ENCODE measurements around the gene TIAM2.

Gene TIAM2

GRCh38 chr6:155026022-155026705 is 31.0 kb downstream of the TIAM2 start:
- Histone ChIP-seq H3K27ac (ENCODE audit: low read depth, low read length, poor library complexity, severe bottlenecking) (no peak overlapping the region), H4K20me1 (ENCODE audit: insufficient read depth, low read length) (no peaks in the 10 kb centered on the region), H3K4me3 (ENCODE audit: low read depth, low read length, poor library complexity, severe bottlenecking) (no peak overlapping the region), H3K27me3 (ENCODE audit: insufficient read depth, low read length) (no peaks in the 10 kb centered on the region), H3K9me3 (ENCODE audit: low read length) (no peaks in the 10 kb centered on the region), H3K4me1 (ENCODE audit: insufficient read depth, low read length, severe bottlenecking) (no peaks in the 10 kb centered on the region), H3K4me2 (ENCODE audit: low read length) (no peak overlapping the region), H3F3A (ENCODE audit: insufficient read depth, low read length) (no peaks in the 10 kb centered on the region), H3K9me2 (ENCODE audit: low read depth, low read length) (no peaks in the 10 kb centered on the region), H2AFZ (ENCODE audit: low read length) (no peak overlapping the region), H3K79me2 (ENCODE audit: insufficient read depth, low read length) (no peaks in the 10 kb centered on the region), H3K9ac (ENCODE audit: low read length) (no peak overlapping the region), H3K36me3 (ENCODE audit: insufficient read depth, low read length) (no peaks in the 10 kb centered on the region)
- TF ChIP-seq EZH2 (IDR thresholded peaks at IDR 0.05; ENCODE audit: borderline replicate concordance, low read length) (no peak), CTCF (IDR thresholded peaks at IDR 0.05; ENCODE audit: low read length) (no peak)

DNA sequence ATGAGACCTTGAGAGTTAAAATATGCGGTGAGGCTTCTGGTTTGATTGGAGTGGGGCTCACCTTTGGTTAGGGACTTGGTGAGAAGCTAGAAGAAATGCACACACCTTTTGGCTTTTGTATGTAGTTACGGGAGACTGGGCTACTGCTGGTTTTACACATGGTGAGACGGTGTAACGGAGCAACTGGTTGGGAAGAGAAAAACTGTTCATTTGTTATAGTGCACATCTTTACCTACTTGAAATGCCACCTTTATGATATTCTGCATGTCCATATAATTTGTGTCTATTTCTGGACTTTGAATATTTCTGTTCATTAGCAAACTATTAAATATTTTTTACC is 31.6 kb downstream of the TIAM2 start:
- Histone ChIP-seq H3K27me3 (ENCODE audit: insufficient read depth, low read length) (no peaks in the 10 kb centered on the region), H3K27ac (ENCODE audit: low read depth, low read length, poor library complexity, severe bottlenecking) (no peak overlapping the region), H2AFZ (ENCODE audit: low read length) (no peak overlapping the region), H3K4me2 (ENCODE audit: low read length) (no peak overlapping the region), H3K79me2 (ENCODE audit: insufficient read depth, low read length) (no peaks in the 10 kb centered on the region), H3K36me3 (ENCODE audit: insufficient read depth, low read length) (no peaks in the 10 kb centered on the region), H3K4me1 (ENCODE audit: insufficient read depth, low read length, severe bottlenecking) (no peaks in the 10 kb centered on the region), H3K9me3 (ENCODE audit: low read length) (no peaks in the 10 kb centered on the region), H4K20me1 (ENCODE audit: insufficient read depth, low read length) (no peaks in the 10 kb centered on the region), H3K9me2 (ENCODE audit: low read depth, low read length) (no peaks in the 10 kb centered on the region), H3F3A (ENCODE audit: insufficient read depth, low read length) (no peaks in the 10 kb centered on the region), H3K9ac (ENCODE audit: low read length) (no peak overlapping the region), H3K4me3 (ENCODE audit: low read depth, low read length, poor library complexity, severe bottlenecking) (no peak overlapping the region)
- TF ChIP-seq CTCF (IDR thresholded peaks at IDR 0.05; ENCODE audit: low read length), result no peak
- TF ChIP-seq EZH2 (IDR thresholded peaks at IDR 0.05; ENCODE audit: borderline replicate concordance, low read length), result no peak

GRCh38 chr6:155030148-155030720 is 35.1 kb downstream of the TIAM2 start:
- no peak overlapping the region for H2AFZ ChIP-seq (ENCODE audit: low read length)
- no peak overlapping the region for H3K27ac ChIP-seq (ENCODE audit: low read depth, low read length, poor library complexity, severe bottlenecking)
- no peaks in the 10 kb centered on the region for H3K9me2 ChIP-seq (ENCODE audit: low read depth, low read length)
- no peaks in the 10 kb centered on the region for H3K9me3 ChIP-seq (ENCODE audit: low read length)
- 0 out of 2 replicates have a peak, but pooled peaks cover 8% of the 10 kb centered on the region for H3K27me3 ChIP-seq (ENCODE audit: insufficient read depth, low read length)
- H3K4me1 ChIP-seq (ENCODE audit: insufficient read depth, low read length, severe bottlenecking), result no peaks in the 10 kb centered on the region
- no peaks in the 10 kb centered on the region for H4K20me1 ChIP-seq (ENCODE audit: insufficient read depth, low read length)
- H3K9ac ChIP-seq (ENCODE audit: low read length), result no peak overlapping the region
- no peaks in the 10 kb centered on the region for H3K79me2 ChIP-seq (ENCODE audit: insufficient read depth, low read length)
- TF ChIP-seq EZH2 (IDR thresholded peaks at IDR 0.05; ENCODE audit: borderline replicate concordance, low read length) (no peak), CTCF (IDR thresholded peaks at IDR 0.05; ENCODE audit: low read length) (no peak)
- no peak overlapping the region for H3K4me3 ChIP-seq (ENCODE audit: low read depth, low read length, poor library complexity, severe bottlenecking)
- H3K36me3 ChIP-seq (ENCODE audit: insufficient read depth, low read length), result no peaks in the 10 kb centered on the region
- H3K4me2 ChIP-seq (ENCODE audit: low read length), result no peak overlapping the region
- no peaks in the 10 kb centered on the region for H3F3A ChIP-seq (ENCODE audit: insufficient read depth, low read length)

Measured in OCI-LY1 (cell line).